Lung (tissue), 12 donors: ENCODE data around the gene SHB. TPM values are rescaled to one million over a fixed set of nuclear protein-coding genes. Genes with fewer than 3 reads are reported as not detected.
A peak's percentile ranks its signal among the peaks of the same experiment; 100 is the strongest.

Experiments used
- ATAC-seq: fragments of 200-7000 bp; cut with Tn5 transposase; one replicate; pipeline ENCODE4 v1.9.1; 2020; ENCODE audit warnings: moderate number of reproducible peaks; ENCODE audit not compliant: insufficient read depth, low FRiP score
- DNase-seq, 3 donors: peaks; one replicate each; pipeline ENCODE4 v3.0.0-alpha.2; 2013 to 2017
- H3K27ac ChIP-seq, 2 donors: one replicate each; pipeline ENCODE4 v1.5.1; 2013; ENCODE audit warnings: mild to moderate bottlenecking in 2 of 2, moderate library complexity in 2 of 2, control low read depth in 1 of 2, inconsistent platforms in 1 of 2, low read depth in 1 of 2, low read length in 1 of 2
- H3K27me3 ChIP-seq, 3 donors: one replicate each; pipeline ENCODE4 v1.5.1; 2013; ENCODE audit warnings: low read length in 2 of 3; ENCODE audit not compliant: control insufficient read depth in 3 of 3, insufficient read depth in 3 of 3
- H3K36me3 ChIP-seq, 4 donors: one replicate each; pipeline ENCODE4 v1.5.1; 2013; ENCODE audit warnings: low read length in 4 of 4, mild to moderate bottlenecking in 1 of 4, moderate library complexity in 1 of 4; ENCODE audit not compliant: control insufficient read depth in 4 of 4, insufficient read depth in 4 of 4
- H3K4me1 ChIP-seq, 5 donors: one replicate each; pipeline ENCODE4 v1.5.1; 2013; ENCODE audit warnings: low read length in 5 of 5, mild to moderate bottlenecking in 2 of 5, moderate library complexity in 1 of 5; ENCODE audit not compliant: control insufficient read depth in 5 of 5, insufficient read depth in 5 of 5
- H3K4me3 ChIP-seq: one replicate; pipeline ENCODE4 v1.5.1; 2013; ENCODE audit warnings: mild to moderate bottlenecking, control low read depth, moderate library complexity
- H3K9ac ChIP-seq, 2 donors: one replicate each; pipeline ENCODE4 v1.5.1; 2013; ENCODE audit warnings: low read length in 2 of 2, control low read depth in 1 of 2; ENCODE audit not compliant: insufficient read depth in 1 of 2
- H3K9me3 ChIP-seq, 4 donors: one replicate each; pipeline ENCODE4 v1.5.1; 2013; ENCODE audit warnings: low read length in 3 of 4, mild to moderate bottlenecking in 1 of 4, moderate library complexity in 1 of 4; ENCODE audit not compliant: control insufficient read depth in 4 of 4, insufficient read depth in 3 of 4
- CTCF ChIP-seq: IDR thresholded peaks from 2 replicates; pipeline ENCODE4 v1.5.1; 2012; ENCODE audit warnings: mild to moderate bottlenecking; ENCODE audit errors: control extremely low read depth, extremely low read depth
- WGBS, 2 donors: extraction: QIAGEN DNeasy Blood & Tissue Kit; methylation state at CpG; one replicate each; pipeline ENCODE4 v1.1.7; 2013; 5-methylcytosine and 5-hydroxymethylcytosine counted together
- polyA plus RNA-seq, 2 donors: library from polyadenylated mRNA; stranded (reverse); fragments of 200-250 nt; gene quantifications; one replicate each; pipeline ENCODE4 v1.2.1, GENCODE V29; 2013
- total RNA-seq, 2 donors: library from RNA; depleted of rRNA in 1 of 2; stranded (reverse); fragments of >200 nt in 1 of 2; gene quantifications; one replicate each; pipeline ENCODE4 v1.2.1, GENCODE V29; 2014 to 2021
- donor health status: control.
- donor health status: control.
- donor health status: Bipolar disorder and iron deficiency.
- donor health status: healthy.
- donor health status: DM: yes; HTN: yes; CAD: no.

The SHB gene
- total and polyA plus RNA-seq, 4 donors = 10.8 to 32.3 (median 14.4) TPM

- WGBS, 2 donors = 47 to 49% methylated on average over 2 of the region's 2 CpGs
- peaks cover 12 to 29% (median 18%) of the 10 kb centered on the region in 5 donors for H3K4me1 ChIP-seq
- H3K27me3 ChIP-seq = no peaks in the 10 kb centered on the region
- peak overlapping the region in 1 of 2 donors; percentile 49 for H3K27ac ChIP-seq
- H3K9me3 ChIP-seq = no peaks in the 10 kb centered on the region
- ATAC-seq (no peak), DNase-seq (no peak)
- peaks cover 2 to 14% (median 5%) of the 10 kb centered on the region in 4 donors for H3K36me3 ChIP-seq
- H3K9ac ChIP-seq = no peak overlapping the region
- TF ChIP-seq CTCF = no peak
- H3K4me3 ChIP-seq = no peak overlapping the region
Measured at GRCh38 chr9:37969130-37969529, 99.9 kb downstream of the SHB start.

GRCh38 chr9:37968228-37968701, 100.8 kb downstream of the SHB start:
- H3K9ac ChIP-seq = no peak overlapping the region
- ATAC-seq (no peak), DNase-seq (no peak)
- no peaks in the 10 kb centered on the region for H3K27me3 ChIP-seq
- no peaks in the 10 kb centered on the region for H3K9me3 ChIP-seq
- H3K27ac ChIP-seq = peak overlapping the region; percentile 49 to 57
- no peak overlapping the region for H3K4me3 ChIP-seq
- TF ChIP-seq CTCF = no peak
- WGBS, 2 donors = 83 to 89% methylated on average over 4 of the region's 4 CpGs
- peaks cover 0 to 10% (median 2%) of the 10 kb centered on the region in 4 donors for H3K36me3 ChIP-seq
- H3K4me1 ChIP-seq = peaks cover 12 to 35% (median 18%) of the 10 kb centered on the region in 5 donors

DNA sequence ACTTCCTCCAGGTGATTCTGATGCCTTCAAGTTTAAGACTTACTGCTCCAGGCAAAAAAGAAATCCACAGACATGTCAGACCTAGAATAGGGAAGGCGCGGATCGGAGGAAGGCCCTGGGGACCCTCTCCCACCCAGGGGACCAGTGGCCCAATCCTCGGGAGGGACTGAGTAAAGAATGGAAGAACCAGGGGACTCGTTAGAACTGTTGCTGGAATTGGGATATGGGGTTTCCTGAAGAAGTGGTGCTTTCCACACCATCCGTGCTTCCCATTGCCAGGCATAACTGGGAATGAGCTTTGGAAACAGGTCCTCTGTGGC, 101.3 kb downstream of the SHB start:
- no peak for DNase-seq
- Histone ChIP-seq H3K9ac (no peak overlapping the region), H3K4me3 (no peak overlapping the region), H3K27ac (peak overlapping the region in 1 of 2 donors; percentile 28), H3K36me3 (peaks cover 0 to 10% (median 2%) of the 10 kb centered on the region in 4 donors), H3K9me3 (no peaks in the 10 kb centered on the region), H3K4me1 (peaks cover 12 to 35% (median 18%) of the 10 kb centered on the region in 5 donors), H3K27me3 (no peaks in the 10 kb centered on the region)
- WGBS, 2 donors = 93 to 94% methylated on average over 6 of the region's 6 CpGs
- TF ChIP-seq CTCF = no peak
- ATAC-seq = no peak
